Ovary (tissue), 3 donors: Measurements from ENCODE around the gene BFSP2.

Experiments used
- CTCF ChIP-seq, 3 donors: fragments of 450-650 bp in 2 of 3; fragments of 200-600 bp in 1 of 3; IDR thresholded peaks; one replicate each; pipeline versions ENCODE4 v1.5.1 to v1.8.0; 2016 to 2022; ENCODE audit warnings: antibody characterized with exemption in 3 of 3, mild to moderate bottlenecking in 1 of 3
- EP300 ChIP-seq: sonication (generic); formaldehyde crosslinking; IDR thresholded peaks from one replicate; pipeline ENCODE4 v1.6.1; 2017; ENCODE audit warnings: antibody characterized with exemption
- POLR2A ChIP-seq: fragments of 450-650 bp; IDR thresholded peaks from one replicate; pipeline ENCODE4 v1.6.1; 2017; ENCODE audit warnings: antibody characterized with exemption, mild to moderate bottlenecking, moderate library complexity
- donor health status: DM: no; HTN: no; CAD: no.

GRCh38 chr3:133478624-133479023 lies 78.8 kb downstream of the BFSP2 start:
- TF ChIP-seq POLR2A (no peak), CTCF (IDR thresholded peaks at IDR 0.05) (no peak), EP300 (no peak)
